H1 (cell line): ENCODE results near the gene MGAT5B. TPM values are rescaled to one million over a fixed set of nuclear protein-coding genes. Genes with fewer than 3 reads are reported as not detected.

Experiments used
- CTCF ChIA-PET: fragments of 300-600 bp; sonication (Branson Sonifier 250); formaldehyde crosslinking; loops from one replicate; lab custom pipeline; 2021; ENCODE audit not compliant: partially characterized antibody; lab: Charles Lee
- POLR2A ChIA-PET: fragments of 300-600 bp; sonication (Branson Sonifier 250); formaldehyde crosslinking; loops from one replicate; lab custom pipeline; 2021; ENCODE audit warnings: inconsistent platforms; ENCODE audit not compliant: partially characterized antibody; lab: Charles Lee
- DNase-seq, 2 experiments: peaks; one replicate each; pipeline versions ENCODE4 v3.0.0 to v3.0.0-alpha.2; 2010 to 2022; ENCODE audit warnings: low spot score in 2 of 2, low read depth in 1 of 2, mixed read lengths in 1 of 2
- FAIRE-seq: peaks from 2 replicates; lab custom pipeline; 2011; peaks lifted over from hg19 to GRCh38; lab: Jason Lieb, UNC
- H2AFZ ChIP-seq: 2 replicates; pipeline ENCODE4 v1.8.1; 2012; ENCODE audit warnings: low read length, inconsistent platforms
- H2AK5ac ChIP-seq: 2 replicates; pipeline ENCODE4 v1.6.1; 2013; ENCODE audit warnings: low read depth, low read length
- H2BK120ac ChIP-seq: replicated peaks from 2 replicates; pipeline ENCODE3; 2013; ENCODE audit warnings: low read depth, low read length, inconsistent platforms
- H2BK12ac ChIP-seq: 2 replicates; pipeline ENCODE4 v1.6.1; 2013; ENCODE audit warnings: low read depth, low read length
- H2BK15ac ChIP-seq: 2 replicates; pipeline ENCODE4 v1.6.1; 2013; ENCODE audit warnings: low read length
- H2BK20ac ChIP-seq: 2 replicates; pipeline ENCODE4 v1.6.1; 2013; ENCODE audit warnings: low read length
- H2BK5ac ChIP-seq: 2 replicates; pipeline ENCODE4 v1.6.1; 2013; ENCODE audit warnings: low read depth, low read length
- H3K14ac ChIP-seq: 2 replicates; pipeline ENCODE4 v1.6.1; 2013; ENCODE audit warnings: inconsistent platforms; ENCODE audit not compliant: insufficient read length
- H3K18ac ChIP-seq: 2 replicates; pipeline ENCODE4 v1.6.1; 2013; ENCODE audit warnings: low read length; ENCODE audit errors: extremely low read depth
- H3K23ac ChIP-seq: 2 replicates; pipeline ENCODE4 v1.6.1; 2013; ENCODE audit warnings: inconsistent platforms; ENCODE audit not compliant: insufficient read length
- H3K23me2 ChIP-seq: 2 replicates; pipeline ENCODE4 v1.6.1; 2013; ENCODE audit warnings: low read depth, low read length
- H3K27ac ChIP-seq: 2 replicates; pipeline ENCODE4 v1.6.1; 2011; ENCODE audit warnings: low read depth, low read length, inconsistent platforms
- H3K27me3 ChIP-seq, 4 experiments: replicated peaks in 1 of 4; 1 replicate in 1 of 4; 2 replicates in 3 of 4; pipeline versions ENCODE4 v1.6.1 to v1.8.1; 2011 to 2013; ENCODE audit warnings: low read length in 3 of 4, mild to moderate bottlenecking in 3 of 4, inconsistent platforms in 2 of 4, mixed read lengths in 2 of 4, moderate library complexity in 1 of 4; ENCODE audit not compliant: control insufficient read depth in 3 of 4, insufficient read depth in 3 of 4; ENCODE audit errors: extremely low read depth in 1 of 4
- H3K36me3 ChIP-seq, 4 experiments: 2 replicates each; pipeline versions ENCODE4 v1.6.1 to v1.8.1; 2011 to 2013; ENCODE audit warnings: mild to moderate bottlenecking in 4 of 4, low read length in 3 of 4, moderate library complexity in 2 of 4, control low read depth in 1 of 4, inconsistent platforms in 1 of 4; ENCODE audit not compliant: insufficient read depth in 4 of 4, control insufficient read depth in 2 of 4
- H3K4ac ChIP-seq: replicated peaks from 2 replicates; pipeline ENCODE3; 2013; ENCODE audit warnings: low read length, low read depth, mixed read lengths, inconsistent platforms; ENCODE audit not compliant: insufficient read length
- H3K4me1 ChIP-seq, 4 experiments: replicated peaks in 1 of 4; 1 replicate in 1 of 4; 2 replicates in 3 of 4; pipeline versions ENCODE4 v1.6.1 to v1.8.1; 2011 to 2013; ENCODE audit warnings: low read length in 3 of 4, inconsistent platforms in 2 of 4, mixed read lengths in 1 of 4; ENCODE audit not compliant: insufficient read depth in 4 of 4, control insufficient read depth in 3 of 4
- H3K4me2 ChIP-seq, 2 experiments: 2 replicates each; pipeline versions ENCODE4 v1.6.1 to v1.8.1; 2011 to 2013; ENCODE audit warnings: low read depth in 2 of 2, low read length in 2 of 2, control low read depth in 1 of 2, inconsistent platforms in 1 of 2, mild to moderate bottlenecking in 1 of 2; ENCODE audit not compliant: insufficient read depth in 1 of 2
- H3K4me3 ChIP-seq, 4 experiments: fragments of 200-600, 300-600 bp in 1 of 4; sonication (generic), shearing (Covaris generic), sonication (Bioruptor Twin) in 1 of 4; 2 replicates each; pipeline versions ENCODE4 v1.5.1 to v1.8.1; 2011 to 2016; ENCODE audit warnings: low read length in 4 of 4, low read depth in 3 of 4, control low read depth in 2 of 4, inconsistent platforms in 2 of 4, mild to moderate bottlenecking in 2 of 4, mixed read lengths in 1 of 4, moderate library complexity in 1 of 4; ENCODE audit not compliant: insufficient read depth in 2 of 4; ENCODE audit errors: extremely low read depth in 1 of 4
- H3K56ac ChIP-seq: replicated peaks from 2 replicates; pipeline ENCODE3; 2013; ENCODE audit warnings: low read depth, mild to moderate bottlenecking, mixed read lengths, low read length, inconsistent platforms; ENCODE audit not compliant: insufficient read length
- H3K79me1 ChIP-seq: 2 replicates; pipeline ENCODE4 v1.6.1; 2013; ENCODE audit warnings: low read depth, low read length, control low read depth
- H3K79me2 ChIP-seq, 2 experiments: 2 replicates each; pipeline versions ENCODE4 v1.6.1 to v1.8.1; 2012 to 2013; ENCODE audit warnings: low read length in 2 of 2, mild to moderate bottlenecking in 2 of 2, inconsistent platforms in 1 of 2; ENCODE audit not compliant: insufficient read depth in 2 of 2, control insufficient read depth in 1 of 2
- H3K9ac ChIP-seq, 4 experiments: replicated peaks in 1 of 4; 1 replicate in 1 of 4; 2 replicates in 3 of 4; pipeline versions ENCODE4 v1.6.1 to v1.8.1; 2011 to 2013; ENCODE audit warnings: low read depth in 3 of 4, low read length in 3 of 4, control low read depth in 2 of 4, mild to moderate bottlenecking in 2 of 4, moderate library complexity in 2 of 4, inconsistent platforms in 1 of 4; ENCODE audit errors: extremely low read depth in 1 of 4
- H3K9me3 ChIP-seq, 2 experiments: 2 replicates each; pipeline versions ENCODE4 v1.6.1 to v1.8.1; 2012 to 2013; ENCODE audit warnings: mild to moderate bottlenecking in 2 of 2, moderate library complexity in 2 of 2, control low read depth in 1 of 2, inconsistent platforms in 1 of 2, low read depth in 1 of 2, low read length in 1 of 2, mixed read lengths in 1 of 2; ENCODE audit not compliant: insufficient read depth in 2 of 2
- H4K20me1 ChIP-seq, 2 experiments: replicated peaks in 1 of 2; 2 replicates each; pipeline versions ENCODE3 to v1.8.1; 2011 to 2013; ENCODE audit warnings: inconsistent platforms in 2 of 2, low read length in 2 of 2, mild to moderate bottlenecking in 1 of 2; ENCODE audit not compliant: insufficient read depth in 2 of 2, control insufficient read depth in 1 of 2
- H4K5ac ChIP-seq: 2 replicates; pipeline ENCODE4 v1.6.1; 2013; ENCODE audit warnings: low read length, low read depth, mixed read lengths, inconsistent platforms; ENCODE audit not compliant: insufficient read length
- H4K8ac ChIP-seq: 2 replicates; pipeline ENCODE4 v1.8.0; 2013; ENCODE audit warnings: mild to moderate bottlenecking, moderate library complexity, low read length, inconsistent platforms; ENCODE audit not compliant: insufficient read depth; ENCODE audit errors: extremely low read depth
- H4K91ac ChIP-seq: replicated peaks from 2 replicates; pipeline ENCODE3; 2013; ENCODE audit warnings: low read length, mixed read lengths, inconsistent platforms; ENCODE audit not compliant: insufficient read length
- BCL11A ChIP-seq, 2 experiments: IDR thresholded peaks; one replicate each; pipeline ENCODE4 v1.6.1; 2011; ENCODE audit warnings: low read depth in 2 of 2, low read length in 2 of 2, mild to moderate bottlenecking in 2 of 2
- EGR1 ChIP-seq: IDR thresholded peaks from 2 replicates; pipeline ENCODE4 v1.6.1; 2011; ENCODE audit warnings: low read depth, low read length, borderline replicate concordance
- GABPA ChIP-seq: IDR thresholded peaks from 2 replicates; pipeline ENCODE4 v1.6.1; 2011; ENCODE audit warnings: mild to moderate bottlenecking, low read length, moderate library complexity, borderline replicate concordance; ENCODE audit not compliant: insufficient read depth
- KDM4A ChIP-seq: IDR thresholded peaks from one replicate; pipeline ENCODE4 v1.7.1; 2012; ENCODE audit warnings: low read depth, mild to moderate bottlenecking, moderate library complexity, low read length, inconsistent platforms; ENCODE audit not compliant: severe bottlenecking
- KDM5A ChIP-seq: fragments of 200-600 bp; IDR thresholded peaks from 2 replicates; pipeline ENCODE4 v1.7.1; 2012; ENCODE audit warnings: mild to moderate bottlenecking, low read length, inconsistent platforms, mixed read lengths
- MAFK ChIP-seq: IDR thresholded peaks from 2 replicates; pipeline ENCODE4 v1.6.1; 2012; ENCODE audit warnings: low read depth, mild to moderate bottlenecking, improper control_type of control experiment, low read length
- NRF1 ChIP-seq: IDR thresholded peaks from 2 replicates; pipeline ENCODE4 v1.6.1; 2011; ENCODE audit warnings: mild to moderate bottlenecking, low read depth, low read length, improper control_type of control experiment
- USF2 ChIP-seq: IDR thresholded peaks from 2 replicates; pipeline ENCODE4 v1.6.1; 2011; ENCODE audit warnings: low read length, improper control_type of control experiment
- WGBS, 2 experiments: shearing (Covaris generic) in 1 of 2; methylation state at CpG; one replicate each; pipeline versions ENCODE4 v1.1.6 to v1.1.7; 2013 to 2015; ENCODE audit warnings: low lambda C conversion rate in 2 of 2, mixed read lengths in 2 of 2, inconsistent platforms in 1 of 2, low coverage in 1 of 2, missing lambda C conversion rate in 1 of 2; ENCODE audit not compliant: insufficient replicate concordance in 2 of 2, insufficient coverage in 1 of 2, insufficient read length in 1 of 2; ENCODE audit errors: extremely low coverage in 1 of 2, missing lambda C conversion rate in 1 of 2; 5-methylcytosine and 5-hydroxymethylcytosine counted together
- polyA plus RNA-seq, 7 experiments: library from polyadenylated mRNA; depleted of rRNA in 3 of 7; stranded (reverse) in 5 of 7; unstranded in 2 of 7; fragments of >200 nt in 5 of 7; fragments of 200-250 nt in 2 of 7; gene quantifications; 1 replicate in 5 of 7; 2 replicates in 1 of 7; 4 replicates in 1 of 7; pipeline versions ENCODE4 v1.2.1 to v1.2.3, GENCODE V29; 2011 to 2013; ENCODE audit warnings: missing spikeins in 2 of 7, mixed read lengths in 2 of 7
- total RNA-seq: library from RNA; stranded (reverse); fragmentation: NEBNext Ultra II Directional; extraction: Animal tissue kit (Norgen Biotek cat#: 25700); gene quantifications from 2 replicates; pipeline ENCODE4 v1.2.1, GENCODE V29; 2021

MGAT5B gene
- total and polyA plus RNA-seq, 2 of the 8 experiments (the other 6 are each of a cell fraction or from before 2014, with no cell fraction given) = 7.9 to 8.2 TPM

GRCh38 chr17:76961869-76962268 lies 93.7 kb downstream of the MGAT5B start:
- H3K23ac ChIP-seq = no peak overlapping the region
- H2AK5ac ChIP-seq = no peak overlapping the region
- H2BK5ac ChIP-seq = no peak overlapping the region
- no peaks in the 10 kb centered on the region for H4K20me1 ChIP-seq
- no peak overlapping the region for H3K14ac ChIP-seq
- no peak overlapping the region for H3K4me3 ChIP-seq
- no peak overlapping the region for H2BK12ac ChIP-seq
- no peak for TF ChIP-seq MAFK
- TF ChIP-seq BCL11A (IDR thresholded peaks at IDR 0.05; ENCODE audit: low read depth in 2 of 2, low read length in 2 of 2) = no peak
- no peak for TF ChIP-seq USF2
- TF ChIP-seq GABPA = no peak
- TF ChIP-seq KDM4A = no peak
- TF ChIP-seq KDM5A = no peak
- no peak for TF ChIP-seq NRF1
- no peak for TF ChIP-seq EGR1
- H3K4ac ChIP-seq = no peak overlapping the region
- H3K36me3 ChIP-seq = no peaks in the 10 kb centered on the region
- no peak for DNase-seq
- no peak overlapping the region for H4K8ac ChIP-seq
- H2BK20ac ChIP-seq = no peak overlapping the region
- H3K27me3 ChIP-seq = no peaks in the 10 kb centered on the region
- POLR2A ChIA-PET = no interaction called here
- no peaks in the 10 kb centered on the region for H3K23me2 ChIP-seq
- FAIRE-seq = no peak
- H3K18ac ChIP-seq = no peak overlapping the region
- H2BK120ac ChIP-seq = no peak overlapping the region
- no peaks in the 10 kb centered on the region for H3K79me1 ChIP-seq
- H2AFZ ChIP-seq = no peak overlapping the region
- H3K56ac ChIP-seq = no peak overlapping the region
- no peak overlapping the region for H4K91ac ChIP-seq
- no peaks in the 10 kb centered on the region for H3K79me2 ChIP-seq
- no peak overlapping the region for H3K27ac ChIP-seq
- H3K4me1 ChIP-seq = peaks cover 0 to 18% (median 10%) of the 10 kb centered on the region in 4 experiments; a peak in 6 of 7 replicates
- no peaks in the 10 kb centered on the region for H3K9me3 ChIP-seq
- no peak overlapping the region for H3K9ac ChIP-seq
- no peak overlapping the region for H3K4me2 ChIP-seq
- no peak overlapping the region for H2BK15ac ChIP-seq
- WGBS, 2 experiments = 85% methylated on average over 13 of the region's 13 CpGs; no CpG with 5 or more reads in 1 of the 2 experiments
- CTCF ChIA-PET = no interaction called here
- no peak overlapping the region for H4K5ac ChIP-seq
